GM21717 (cell line): ENCODE measurements around the gene SLC39A11.

Source experiments
- ATAC-seq: cut with Tn5 transposase; IDR thresholded peaks from one replicate; pipeline ENCODE4 v1.9.1; 2021; ENCODE audit warnings: mild to moderate bottlenecking, moderate library complexity; ENCODE audit not compliant: unreplicated experiment

Gene SLC39A11

GRCh38 chr17:72609501-72609900, 483.0 kb downstream of the SLC39A11 start:
- no peak for ATAC-seq

- ATAC-seq, result no peak
Measured at GRCh38 chr17:72608436-72608835, 484.1 kb downstream of the SLC39A11 start.

- ATAC-seq, result no peak
Measured at GRCh38 chr17:72606656-72607055, 485.8 kb downstream of the SLC39A11 start.

GRCh38 chr17:72605543-72605942, 486.9 kb downstream of the SLC39A11 start:
- no peak for ATAC-seq

- no peak for ATAC-seq
Measured at GRCh38 chr17:72604518-72604917, 488.0 kb downstream of the SLC39A11 start.

GRCh38 chr17:72603420-72604242, 488.9 kb downstream of the SLC39A11 start:
- no peak for ATAC-seq

GRCh38 chr17:72602517-72603419, 489.7 kb downstream of the SLC39A11 start:
- ATAC-seq, result no peak

- no peak for ATAC-seq
Measured at GRCh38 chr17:72600934-72601333, 491.6 kb downstream of the SLC39A11 start.

GRCh38 chr17:72599891-72600290, 492.6 kb downstream of the SLC39A11 start:
- no peak for ATAC-seq

GRCh38 chr17:72598695-72599094, 493.8 kb downstream of the SLC39A11 start:
- no peak for ATAC-seq

- no peak for ATAC-seq
Measured at GRCh38 chr17:72597354-72598087, 495.0 kb downstream of the SLC39A11 start.
